ENCODE results near the gene SNRNP70. TPM values are rescaled to one million over a fixed set of nuclear protein-coding genes. Genes with fewer than 3 reads are reported as not detected.

Gene SNRNP70
- total and polyA plus RNA-seq, 7 donors, result 83.2 to 133 (median 101) TPM

DNA sequence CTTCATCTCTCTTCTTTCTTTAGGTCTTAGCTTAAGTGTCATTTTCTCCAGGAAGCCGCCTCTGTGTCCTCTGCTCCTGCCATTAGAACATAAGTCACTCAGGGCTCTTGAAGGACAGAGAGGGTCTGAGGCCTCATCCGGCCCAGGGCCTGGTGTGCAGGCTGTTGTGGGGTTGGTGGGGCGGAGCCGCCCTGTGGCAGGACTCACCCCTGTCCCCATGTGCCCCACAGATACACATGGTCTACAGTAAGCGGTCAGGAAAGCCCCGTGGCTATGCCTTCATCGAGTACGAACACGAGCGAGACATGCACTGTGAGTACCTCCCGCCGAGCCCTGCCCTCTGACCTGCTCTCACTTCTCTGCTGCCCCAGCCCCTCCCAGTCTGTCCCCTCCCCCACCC lies 15.9 kb downstream of the SNRNP70 start:
- intact Hi-C loops (cut with DNase I), result no loop called here
- Histone ChIP-seq H3K4me1 (peaks cover 36% of the 10 kb centered on the region), H3K4me3 (no peak overlapping the region), H3K9me3 (no peaks in the 10 kb centered on the region), H3K27me3 (ENCODE audit: insufficient read depth in 3 of 3, low read length in 2 of 3) (no peaks in the 10 kb centered on the region), H3K27ac (peak overlapping the region; percentile 9), H3K36me3 (ENCODE audit: insufficient read depth in 1 of 2, low read depth in 1 of 2) (peaks cover 8 to 97% of the 10 kb centered on the region in 2 donors)
- TF ChIP-seq CTCF (IDR thresholded peaks at IDR 0.05), result no peak
- ATAC-seq (no peak), DNase-seq (no peak)
- WGBS, 3 donors, result 79 to 83% (median 80%) methylated on average over 12 of the region's 12 CpGs

DNA sequence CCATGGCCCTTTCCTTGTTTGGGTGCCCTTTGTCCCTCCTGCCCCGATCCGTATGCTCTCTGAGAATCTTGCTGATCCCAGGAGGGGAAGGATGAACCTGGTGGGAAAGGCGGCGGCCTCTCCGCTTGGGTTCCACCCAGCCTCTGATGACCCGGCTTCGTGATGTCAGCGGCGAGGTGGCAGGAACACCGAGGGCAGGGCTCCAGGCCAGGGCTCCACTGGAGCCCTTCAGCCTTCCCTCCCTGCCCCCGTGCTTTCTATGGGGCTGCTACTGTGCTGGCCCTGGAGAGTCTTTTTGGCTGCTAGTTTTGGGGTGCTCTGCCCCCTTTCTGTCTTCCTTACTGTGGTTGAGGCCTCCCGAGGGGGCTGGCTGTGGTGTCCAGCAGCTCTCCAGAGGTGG lies 17.1 kb downstream of the SNRNP70 start:
- intact Hi-C loops (cut with DNase I), result no loop called here
- 70 to 79% (median 74%) methylated on average over 12 of the region's 12 CpGs for WGBS, 3 donors

DNA sequence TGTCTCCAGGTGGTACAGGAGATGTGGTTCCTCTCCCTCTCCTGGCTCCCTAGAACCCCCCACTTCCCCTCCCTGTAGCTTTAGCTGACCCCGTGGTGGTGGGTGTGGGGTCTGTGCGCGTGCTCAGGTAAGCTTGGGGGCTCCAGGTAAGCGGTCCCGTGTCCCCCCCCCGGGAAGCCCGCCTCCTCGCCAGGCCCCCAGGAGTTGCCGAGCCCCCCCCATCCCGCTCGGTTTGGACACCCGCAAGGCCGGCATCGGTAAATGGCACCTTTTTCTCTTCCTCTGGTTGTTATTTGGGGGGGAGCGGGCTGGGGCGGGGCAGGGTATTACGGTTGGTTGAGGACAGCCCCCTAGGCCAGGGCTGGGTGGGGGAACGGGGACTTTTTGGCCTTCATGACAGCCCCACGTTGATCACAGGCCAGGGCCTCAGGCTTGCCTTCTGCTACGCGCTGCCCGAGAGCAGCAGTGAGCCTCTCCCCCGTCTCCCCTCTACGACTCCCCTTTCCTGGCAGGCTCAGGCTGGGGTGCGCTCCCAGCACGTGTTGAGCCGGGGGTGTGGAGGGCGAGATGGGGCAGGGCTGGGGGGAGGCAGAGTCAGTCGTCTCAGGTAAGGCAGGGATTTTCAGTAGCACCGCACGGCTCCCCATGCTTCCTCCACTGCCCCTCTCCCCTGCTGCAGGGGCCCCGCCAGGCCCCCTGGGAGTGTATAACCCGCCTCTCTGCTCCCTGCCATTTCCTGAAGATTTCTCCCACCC lies 18.3 kb downstream of the SNRNP70 start:
- ATAC-seq (no peak), DNase-seq (no peak)
- H3K4me1 ChIP-seq, result peaks cover 20% of the 10 kb centered on the region
- H3K27ac ChIP-seq, result no peak overlapping the region
- H3K4me3 ChIP-seq, result no peak overlapping the region
- H3K9me3 ChIP-seq, result no peaks in the 10 kb centered on the region
- peaks cover 8 to 100% of the 10 kb centered on the region in 2 donors for H3K36me3 ChIP-seq (ENCODE audit: insufficient read depth in 1 of 2, low read depth in 1 of 2)
- no peak for TF ChIP-seq CTCF (IDR thresholded peaks at IDR 0.05)
- WGBS, 3 donors, result 85 to 89% (median 86%) methylated on average over 27 to 33 of the region's 33 CpGs
- no peaks in the 10 kb centered on the region for H3K27me3 ChIP-seq (ENCODE audit: insufficient read depth in 3 of 3, low read length in 2 of 3)
- intact Hi-C loops (cut with DNase I), result no loop called here

More for the DNA sequence above, 17.1 kb downstream of the SNRNP70 start:
- no peak overlapping the region for H3K4me3 ChIP-seq
- ATAC-seq (no peak), DNase-seq (no peak)
- H3K36me3 ChIP-seq (ENCODE audit: insufficient read depth in 1 of 2, low read depth in 1 of 2), result peaks cover 8 to 97% of the 10 kb centered on the region in 2 donors
- H3K4me1 ChIP-seq, result peaks cover 31% of the 10 kb centered on the region
- no peak overlapping the region for H3K27ac ChIP-seq
- no peaks in the 10 kb centered on the region for H3K9me3 ChIP-seq
- no peak for TF ChIP-seq CTCF (IDR thresholded peaks at IDR 0.05)
- no peaks in the 10 kb centered on the region for H3K27me3 ChIP-seq (ENCODE audit: insufficient read depth in 3 of 3, low read length in 2 of 3)

DNA sequence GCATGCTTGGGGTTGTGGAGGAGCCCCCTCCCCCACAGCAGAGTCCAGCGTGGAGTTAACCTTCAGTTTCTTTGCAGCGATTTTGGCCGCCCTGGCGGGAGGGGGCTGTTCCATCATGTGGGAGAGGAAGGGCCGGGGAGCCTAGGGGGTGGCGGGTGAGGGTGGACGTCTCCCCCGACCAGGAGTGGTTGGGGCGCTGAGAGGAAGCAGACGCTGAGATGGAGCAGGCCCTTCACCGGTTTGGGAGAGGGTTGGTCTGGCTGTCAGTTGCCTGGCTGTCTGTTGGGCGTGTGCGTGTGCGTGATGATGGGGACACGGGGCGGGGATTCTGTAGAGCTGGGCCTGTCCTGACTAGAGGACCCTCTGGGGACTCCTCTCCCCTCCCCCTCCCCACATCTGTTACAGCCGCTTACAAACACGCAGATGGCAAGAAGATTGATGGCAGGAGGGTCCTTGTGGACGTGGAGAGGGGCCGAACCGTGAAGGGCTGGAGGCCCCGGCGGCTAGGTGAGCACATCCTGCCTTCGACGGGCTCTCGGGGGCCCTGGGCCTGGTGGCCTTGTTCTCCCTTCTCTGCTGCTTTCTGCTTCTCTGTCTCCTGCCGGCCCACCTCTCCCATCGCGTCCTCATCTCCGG lies 19.1 kb downstream of the SNRNP70 start:
- Histone ChIP-seq H3K27me3 (ENCODE audit: insufficient read depth in 3 of 3, low read length in 2 of 3) (no peaks in the 10 kb centered on the region), H3K4me1 (peaks cover 12% of the 10 kb centered on the region), H3K9me3 (no peaks in the 10 kb centered on the region), H3K4me3 (no peak overlapping the region), H3K27ac (peak overlapping the region; percentile 2), H3K36me3 (ENCODE audit: insufficient read depth in 1 of 2, low read depth in 1 of 2) (peaks cover 8 to 100% of the 10 kb centered on the region in 2 donors)
- TF ChIP-seq CTCF (IDR thresholded peaks at IDR 0.05), result no peak
- no peak for DNase-seq
- intact Hi-C loops (cut with DNase I), result no loop called here
- no peak for ATAC-seq
- WGBS, 3 donors, result 63 to 70% (median 64%) methylated on average over 24 to 30 of the region's 30 CpGs
